Measurements from ENCODE around the gene LILRA5. TPM values are rescaled to one million over a fixed set of nuclear protein-coding genes. Genes with fewer than 3 reads are reported as not detected.
"Not testable (repeated sequence)": the region's sequence is repeated elsewhere in the genome, so short reads cannot be mapped to it uniquely, and the experiment has no call there.

LILRA5 gene
- total RNA-seq, 1 donor from 2014 or later: 1.2 TPM

GRCh38 chr19:54312011-54312410, 955 bp downstream of the LILRA5 start:
- DNase-seq (no peak), ATAC-seq (no peak)
- intact Hi-C loops (cut with micrococcal nuclease): no loop called here

- no peak for DNase-seq
- no peak for ATAC-seq
- intact Hi-C loops (cut with micrococcal nuclease): no loop called here
These were observed 1.5 kb downstream of the LILRA5 start for GRCh38 chr19:54311486-54311885.

GRCh38 chr19:54310543-54310942, 2.4 kb downstream of the LILRA5 start:
- intact Hi-C loops (cut with micrococcal nuclease): no loop called here
- ATAC-seq (no peak), DNase-seq (no peak)

- DNase-seq: no peak
- ATAC-seq: no peak
- intact Hi-C loops (cut with micrococcal nuclease): no loop called here
These were observed 3.2 kb downstream of the LILRA5 start for GRCh38 chr19:54309811-54310210.

GRCh38 chr19:54307389-54308020, 5.5 kb downstream of the LILRA5 start:
- ATAC-seq: no peak

GRCh38 chr19:54305141-54305540, 7.8 kb downstream of the LILRA5 start:
- DNase-seq (no peak), ATAC-seq (no peak)
- intact Hi-C loops (cut with micrococcal nuclease): no loop called here

More at GRCh38 chr19:54307389-54308020, 5.5 kb downstream of the LILRA5 start:
- no peak for DNase-seq
- intact Hi-C loops (cut with micrococcal nuclease): no loop called here

GRCh38 chr19:54302257-54302656, 10.7 kb downstream of the LILRA5 start:
- DNase-seq: no peak
- intact Hi-C loops (cut with micrococcal nuclease): no loop called here
- no peak for ATAC-seq

- no peak for DNase-seq
- intact Hi-C loops (cut with micrococcal nuclease): no loop called here
- ATAC-seq: no peak
These were observed 13.5 kb downstream of the LILRA5 start for GRCh38 chr19:54299515-54299914.

GRCh38 chr19:54299126-54299498, 13.9 kb downstream of the LILRA5 start:
- intact Hi-C loops (cut with micrococcal nuclease): no loop called here
- ATAC-seq: no peak
- DNase-seq: no peak

GRCh38 chr19:54298357-54299125, 14.4 kb downstream of the LILRA5 start:
- no peak for DNase-seq
- ATAC-seq: no peak
- intact Hi-C loops (cut with micrococcal nuclease): no loop called here

- intact Hi-C loops (cut with micrococcal nuclease): no loop called here
- DNase-seq: no peak
- no peak for ATAC-seq
These were observed 15.1 kb downstream of the LILRA5 start for GRCh38 chr19:54297759-54298305.

- no peak for ATAC-seq
- intact Hi-C loops (cut with micrococcal nuclease): no loop called here
- DNase-seq: no peak
These were observed 18.4 kb downstream of the LILRA5 start for GRCh38 chr19:54294539-54294938.

GRCh38 chr19:54289160-54289559, 23.8 kb downstream of the LILRA5 start:
- ATAC-seq; DNase-seq; intact Hi-C loops (cut with micrococcal nuclease): not testable (repeated sequence)

- intact Hi-C loops (cut with micrococcal nuclease): no loop called here
- ATAC-seq (no peak), DNase-seq (no peak)
These were observed 25.5 kb downstream of the LILRA5 start for GRCh38 chr19:54287456-54287855.

GRCh38 chr19:54286283-54286682, 26.7 kb downstream of the LILRA5 start:
- DNase-seq; intact Hi-C loops (cut with micrococcal nuclease); ATAC-seq: not testable (repeated sequence)

GRCh38 chr19:54285427-54286056, 27.4 kb downstream of the LILRA5 start:
- intact Hi-C loops (cut with micrococcal nuclease); DNase-seq: not testable (repeated sequence)
- ATAC-seq: peak; percentile 37

- DNase-seq (no peak), ATAC-seq (peak; percentile 17)
- intact Hi-C loops (cut with micrococcal nuclease): no loop called here
These were observed 30.1 kb downstream of the LILRA5 start for GRCh38 chr19:54282686-54283470.

- ATAC-seq; DNase-seq; intact Hi-C loops (cut with micrococcal nuclease): not testable (repeated sequence)
These were observed 31.3 kb downstream of the LILRA5 start for GRCh38 chr19:54281729-54282075.

GRCh38 chr19:54281007-54281728, 31.8 kb downstream of the LILRA5 start, which contains the start of gene LILRB2:
TSS of gene LILRB2 (minus strand) at chr19:54281110. CDS start at chr19:54280496, 614 bp downstream.
- no peak for DNase-seq
- intact Hi-C loops (cut with micrococcal nuclease): no loop called here

More at GRCh38 chr19:54281007-54281728, 31.8 kb downstream of the LILRA5 start, which contains the start of gene LILRB2:
- peak; percentile 56 for ATAC-seq
